Measurements from ENCODE around the gene UPK1B. TPM values are rescaled to one million over a fixed set of nuclear protein-coding genes. Genes with fewer than 3 reads are reported as not detected.

UPK1B gene
- total RNA-seq: not detected in 2 replicates

DNA sequence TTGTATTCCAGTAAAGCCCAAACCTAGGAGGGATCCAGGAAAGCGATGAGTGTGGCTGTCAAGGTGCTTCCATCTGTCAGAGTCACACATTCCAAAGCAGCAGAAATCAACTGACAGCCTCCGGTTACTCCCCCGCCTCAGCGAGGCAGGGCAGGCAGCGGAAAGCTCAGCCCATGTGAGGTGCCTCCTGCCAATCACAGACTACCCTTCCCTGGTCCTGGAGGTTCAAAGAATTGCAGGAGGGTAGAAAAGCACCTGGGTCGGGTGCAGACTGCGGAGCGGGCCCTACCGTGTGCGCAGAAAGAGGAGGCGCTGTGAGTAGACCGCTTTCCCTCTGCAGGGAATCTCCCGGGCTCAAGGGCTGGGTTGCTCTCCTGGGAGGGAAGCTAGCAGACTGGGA lies at the start of gene UPK1B:
Gene UPK1B, plus strand, starts transcription at position 274 of the 400 bp plus-strand sequence. CDS start 13,144 bp downstream, outside the sequence.

DNA sequence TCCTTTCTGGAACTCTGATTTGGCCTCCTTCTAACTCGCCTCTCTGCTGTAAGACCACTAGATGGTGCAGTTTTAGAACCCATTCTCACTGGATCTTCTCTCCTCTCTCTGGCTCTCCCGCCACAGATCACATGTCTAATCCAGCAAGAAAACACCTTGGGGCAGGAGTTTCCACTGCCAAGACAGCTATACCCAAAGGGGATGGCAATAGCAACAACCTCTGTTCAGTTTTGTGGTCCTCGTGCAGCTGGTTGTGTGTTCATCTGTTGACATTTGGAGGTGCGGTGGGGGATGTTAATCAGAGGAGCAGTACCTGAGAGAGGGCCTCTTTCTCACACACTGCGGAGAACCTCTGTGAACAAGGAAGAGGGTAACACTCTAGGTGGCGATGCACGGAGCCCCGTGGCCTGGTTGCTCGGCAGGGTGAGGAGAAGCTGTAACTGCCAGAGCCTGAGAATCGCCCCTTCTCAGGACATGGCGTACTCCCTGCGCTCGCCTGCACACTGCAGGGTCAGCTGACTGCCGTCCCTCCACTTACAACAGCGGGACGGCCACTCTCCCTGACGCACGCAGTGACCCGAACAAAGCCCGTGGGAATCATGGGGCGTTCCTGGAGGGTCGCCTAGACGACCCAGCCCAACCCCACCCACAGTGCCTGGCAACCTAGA lies 27.8 kb upstream of the UPK1B start, which contains the start of gene TEX55:
Gene TEX55, plus strand, starts transcription at position 666 of the 668 bp plus-strand sequence. CDS start 25 bp downstream, outside the sequence.

DNA sequence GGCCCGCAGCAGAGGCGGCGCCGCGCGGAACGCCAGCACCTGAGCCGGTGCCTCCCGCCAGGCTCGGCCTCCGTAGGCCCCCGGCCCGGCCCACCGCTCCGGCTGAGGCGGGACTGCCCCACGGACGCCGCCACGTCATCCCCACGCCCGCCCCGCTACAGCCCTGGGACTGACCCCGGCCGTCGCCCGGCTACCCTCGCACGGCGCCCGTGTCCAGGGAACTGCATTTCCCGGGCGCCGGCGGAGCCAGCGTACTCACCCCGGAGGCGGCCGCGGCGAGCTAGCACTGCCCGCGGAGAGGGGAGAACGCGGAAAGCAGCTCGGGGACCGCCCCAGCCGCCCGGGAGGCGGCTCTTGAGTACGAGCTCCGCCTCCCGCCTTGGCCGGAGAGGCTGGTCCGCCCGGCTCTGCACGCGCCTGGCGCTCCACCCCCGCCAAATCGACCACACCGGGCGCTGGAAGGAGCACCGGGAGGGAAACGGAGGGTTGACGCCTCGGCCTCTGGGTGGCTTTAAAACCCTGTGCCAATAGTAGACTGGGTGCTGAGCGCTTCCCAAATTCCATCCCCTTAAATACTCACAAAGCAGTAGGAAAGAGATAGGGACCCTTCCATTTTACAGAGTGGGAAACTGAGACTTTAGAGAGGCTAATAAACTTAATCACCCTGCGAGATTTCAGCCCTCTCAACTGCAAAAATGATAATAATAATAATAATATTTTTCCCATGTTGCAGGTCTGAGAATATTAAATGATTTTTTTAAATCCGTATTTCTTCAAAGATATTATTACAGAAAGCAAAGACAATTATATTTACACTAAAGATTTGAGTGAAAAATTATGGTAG lies 67.4 kb downstream of the UPK1B start, which contains the start of gene B4GALT4:
Gene B4GALT4, minus strand, starts transcription at position 288 of the 844 bp plus-strand sequence. CDS start 10,779 bp downstream, outside the sequence.

Other genes with a start within 250 kb of the UPK1B start
- not detected in 2 replicates for gene IGSF11, start 138.8 kb upstream of the UPK1B start, total RNA-seq
- not detected in 2 replicates for gene TEX55, start 27.4 kb upstream of the UPK1B start, total RNA-seq
- 22.9 and 29.9 TPM in 2 replicates for gene B4GALT4, start 67.3 kb downstream of the UPK1B start, total RNA-seq
- 20.6 and 25.1 TPM in 2 replicates for gene ARHGAP31, start 120.8 kb downstream of the UPK1B start, total RNA-seq